GM19397 (cell line): ENCODE measurements around the gene FAM171A1.
"Not testable (repeated sequence)": the region's sequence is repeated elsewhere in the genome, so short reads cannot be mapped to it uniquely, and the experiment has no call there.

Experiments
- ATAC-seq: cut with Tn5 transposase; IDR thresholded peaks from one replicate; pipeline ENCODE4 v1.9.1; 2021; ENCODE audit warnings: mild to moderate bottlenecking, moderate library complexity; ENCODE audit not compliant: unreplicated experiment

The FAM171A1 gene

DNA sequence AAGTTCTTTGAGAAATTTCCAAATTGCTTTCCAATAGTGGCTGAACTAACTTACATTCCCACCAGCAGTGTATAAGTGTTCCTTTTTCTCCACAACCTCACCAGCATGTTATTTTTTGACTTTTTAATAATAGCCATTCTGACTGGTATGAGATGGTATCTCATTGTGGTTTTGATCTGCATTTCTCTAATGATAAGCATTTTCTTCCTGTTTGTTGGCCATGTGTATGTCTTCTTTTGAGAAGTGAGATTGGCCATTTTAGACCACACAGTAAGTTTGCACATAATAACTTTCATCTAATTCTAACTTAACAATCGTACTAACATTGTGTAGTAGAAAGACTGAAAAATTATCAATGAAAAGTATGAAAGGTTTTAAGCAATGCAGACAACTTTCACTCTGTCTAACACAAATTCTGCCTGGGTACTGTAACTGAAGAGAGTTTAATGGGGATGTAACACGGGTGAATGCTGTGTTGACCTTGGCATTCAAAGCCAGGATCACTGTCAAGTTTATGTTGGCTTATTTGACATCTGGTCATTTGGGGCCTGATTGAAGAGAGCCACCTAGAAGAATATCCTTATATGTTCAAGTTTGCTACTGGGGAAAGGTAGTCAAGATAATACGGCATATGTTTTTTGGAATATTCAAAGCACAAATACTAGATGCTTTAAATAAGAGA is 50.4 kb downstream of the FAM171A1 start:
- ATAC-seq: no peak

GRCh38 chr10:15320118-15320517 is 51.0 kb downstream of the FAM171A1 start:
- ATAC-seq: no peak

- ATAC-seq: no peak
Measured at GRCh38 chr10:15316871-15317464, 54.1 kb downstream of the FAM171A1 start.

DNA sequence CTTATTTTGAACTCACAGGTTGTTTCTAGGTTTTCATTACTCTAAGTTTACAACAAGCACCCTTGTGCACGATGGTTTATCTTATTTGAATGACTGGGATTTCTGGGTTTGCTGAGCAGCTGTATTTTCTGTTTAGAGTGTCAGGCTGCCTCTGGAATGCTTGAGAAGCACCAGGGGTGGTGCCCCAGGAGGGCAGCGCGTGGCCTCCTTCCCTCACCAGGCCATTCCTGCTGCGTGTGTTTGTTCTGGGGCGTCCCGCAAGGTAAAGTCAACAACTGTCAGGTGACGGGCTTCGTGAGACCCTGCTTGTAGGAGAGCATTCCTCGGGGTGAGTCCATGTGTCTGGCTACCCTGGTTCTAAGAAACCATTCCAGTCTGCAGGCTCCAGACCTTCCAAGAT is 54.9 kb downstream of the FAM171A1 start:
- ATAC-seq: no peak

DNA sequence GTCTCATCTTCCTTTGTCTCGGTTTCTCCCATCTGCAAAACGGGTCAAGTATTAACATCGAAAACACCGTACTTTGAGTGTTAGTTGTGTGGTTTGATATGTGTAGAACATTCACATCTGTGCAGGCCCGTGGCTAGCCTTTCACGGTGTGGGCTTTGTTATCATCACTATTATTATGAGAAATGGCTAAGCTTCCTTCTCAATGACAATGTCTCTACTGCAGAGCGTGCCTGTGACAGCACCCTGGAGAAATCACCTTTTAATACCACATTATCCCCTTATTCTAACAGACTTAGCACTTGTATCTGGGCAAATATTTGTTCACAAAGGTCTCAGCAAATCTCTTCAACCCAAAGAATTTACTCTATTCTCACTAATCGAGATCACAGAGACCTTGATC is 55.8 kb downstream of the FAM171A1 start:
- no peak for ATAC-seq

DNA sequence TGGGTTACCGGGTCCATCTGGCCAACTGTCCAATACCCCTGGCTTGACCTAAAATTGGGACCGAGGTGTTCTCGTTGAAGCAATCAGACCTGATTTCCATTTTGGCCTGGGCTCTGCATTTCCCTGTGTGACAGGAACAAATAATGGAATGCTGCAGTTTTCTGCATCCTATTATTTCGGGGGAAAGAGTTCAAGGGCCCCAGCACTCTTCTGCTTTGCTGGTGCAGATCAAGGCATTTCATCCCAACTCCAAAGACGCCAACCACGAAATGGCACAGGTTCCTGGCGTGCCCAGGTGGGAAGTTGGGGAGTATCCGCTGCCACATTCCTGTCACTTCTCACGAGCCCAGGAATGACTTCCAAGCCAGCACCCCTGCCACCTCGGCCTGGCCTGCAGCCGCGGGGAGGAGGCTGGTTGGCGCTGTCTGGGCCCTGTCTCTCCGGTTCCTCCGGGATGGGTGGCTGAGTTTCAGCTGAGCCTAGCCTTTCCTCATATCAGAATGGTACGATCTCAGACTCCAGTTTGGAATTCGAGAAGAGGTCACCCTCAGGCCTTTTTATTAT is 56.5 kb downstream of the FAM171A1 start:
- no peak for ATAC-seq

DNA sequence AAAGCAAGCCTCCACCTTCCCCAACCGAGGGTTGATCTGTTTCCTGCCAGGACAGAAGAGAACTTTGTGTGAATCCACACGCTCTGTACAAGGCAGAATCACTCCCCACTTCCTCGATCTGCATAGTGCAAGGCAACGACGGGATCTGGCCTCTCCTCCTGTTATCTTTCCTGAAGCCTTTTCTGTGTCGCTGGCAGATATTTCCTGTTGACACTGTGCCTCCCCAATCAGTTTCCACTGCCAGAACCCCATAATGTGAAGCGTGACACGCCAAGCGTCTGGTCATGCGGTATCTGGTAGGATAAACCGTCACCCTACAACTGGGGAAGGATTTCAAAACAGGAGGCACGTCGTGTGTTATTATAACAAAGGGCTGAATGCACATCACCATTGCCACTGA is 57.2 kb downstream of the FAM171A1 start:
- no peak for ATAC-seq

- ATAC-seq: no peak
Measured at GRCh38 chr10:15313047-15313446, 58.0 kb downstream of the FAM171A1 start.

DNA sequence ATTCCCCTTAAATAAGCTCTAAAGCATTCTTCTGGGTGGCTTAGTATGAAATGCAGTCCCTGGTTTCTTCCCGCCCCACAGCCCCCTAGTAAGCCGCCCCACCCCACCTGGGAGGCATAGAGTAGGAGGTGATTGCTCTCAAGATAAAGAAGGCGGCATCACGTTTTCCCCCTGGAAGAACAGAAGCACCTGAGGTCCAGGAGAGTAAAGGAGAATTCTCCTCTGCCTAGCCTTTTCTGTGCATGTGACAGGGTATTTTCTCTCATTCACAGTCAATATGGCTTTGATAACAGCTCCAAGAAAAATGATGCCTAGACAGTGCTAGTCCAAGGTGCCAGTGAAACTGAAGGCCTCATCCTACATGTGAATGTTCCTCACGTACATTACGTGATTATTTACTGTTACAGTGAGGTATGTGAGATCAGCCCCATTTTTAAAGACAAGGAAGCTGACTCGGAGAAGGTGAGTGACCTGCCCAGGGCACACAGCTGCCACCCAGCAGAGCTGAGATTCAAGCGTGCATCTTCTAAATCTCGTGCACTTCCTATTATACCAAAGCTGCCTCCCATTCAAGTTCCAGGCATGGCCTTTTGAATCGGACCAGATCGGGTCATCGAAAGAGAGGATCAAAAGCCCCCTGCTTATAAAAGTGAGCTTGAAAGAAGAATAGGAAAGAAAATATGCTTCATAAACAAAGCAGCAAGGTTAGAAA is 59.4 kb downstream of the FAM171A1 start:
- no peak for ATAC-seq

DNA sequence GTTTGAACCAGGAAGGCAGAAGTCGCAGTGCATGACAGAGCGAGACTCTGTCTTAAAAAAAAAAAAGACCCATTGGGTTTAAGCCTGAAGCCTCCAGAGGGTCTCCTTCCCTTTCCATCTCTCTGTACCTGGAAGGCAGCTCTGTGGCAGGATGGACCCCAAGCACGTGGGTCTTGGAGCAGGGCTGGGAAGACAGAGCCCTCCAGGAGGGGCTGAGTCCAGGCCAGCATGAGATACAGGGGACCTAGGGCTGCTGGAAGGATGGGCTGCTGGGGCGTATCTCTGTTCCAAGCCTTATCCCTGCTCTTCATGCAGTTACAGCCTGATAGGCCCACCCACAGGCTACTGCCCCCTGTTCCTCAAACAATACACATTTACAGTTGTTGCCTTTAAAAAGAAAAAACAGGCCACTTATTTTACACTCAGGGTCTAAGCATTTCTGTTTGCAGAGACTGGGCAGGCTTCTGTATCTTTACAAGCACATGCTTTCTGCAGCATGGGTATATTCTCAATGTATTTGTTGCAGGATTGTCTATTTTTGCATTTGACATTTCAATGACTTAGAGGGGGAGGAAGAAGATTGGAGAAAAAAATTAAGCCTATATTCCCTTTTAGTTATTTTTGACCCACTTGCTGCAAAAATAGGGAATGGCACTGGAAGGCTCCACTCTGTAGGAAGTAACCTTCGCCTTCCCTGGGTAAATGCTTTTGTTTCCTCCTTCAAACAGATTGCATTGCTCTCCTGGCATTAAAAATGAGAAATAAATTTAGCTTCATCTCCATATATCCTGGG is 60.1 kb downstream of the FAM171A1 start:
- ATAC-seq: no peak

- ATAC-seq: no peak
Measured at GRCh38 chr10:15309221-15309620, 61.9 kb downstream of the FAM171A1 start.

GRCh38 chr10:15306735-15307280 is 64.3 kb downstream of the FAM171A1 start:
- no peak for ATAC-seq

DNA sequence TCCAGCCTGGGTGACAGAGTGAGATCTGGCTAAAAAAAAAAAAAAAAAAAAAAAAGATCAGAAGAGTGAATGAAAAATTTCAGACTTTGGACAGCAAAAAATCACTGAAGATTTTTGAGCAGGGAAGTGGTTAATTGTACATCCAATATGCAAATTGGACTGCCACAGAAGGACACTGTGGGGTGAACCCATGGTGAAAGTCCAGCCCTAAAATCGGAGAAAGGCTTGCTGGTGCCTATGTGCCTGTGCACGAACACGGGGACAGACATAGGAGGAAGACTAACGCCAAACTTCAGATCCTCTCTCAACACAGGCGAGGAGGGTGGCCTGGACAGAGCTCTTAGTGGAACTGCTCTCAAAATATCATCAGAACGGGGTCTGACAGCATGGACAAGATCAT is 65.5 kb downstream of the FAM171A1 start:
- ATAC-seq: no peak

- ATAC-seq: no peak
Measured at GRCh38 chr10:15305161-15305560, 65.9 kb downstream of the FAM171A1 start.

- not testable (repeated sequence) for ATAC-seq
Measured at GRCh38 chr10:15302188-15302956, 68.7 kb downstream of the FAM171A1 start.

- ATAC-seq: no peak
Measured at GRCh38 chr10:15300697-15301096, 70.4 kb downstream of the FAM171A1 start.

GRCh38 chr10:15300145-15300544 is 70.9 kb downstream of the FAM171A1 start:
- ATAC-seq: no peak

- ATAC-seq: no peak
Measured at GRCh38 chr10:15296701-15297100, 74.4 kb downstream of the FAM171A1 start.

GRCh38 chr10:15295537-15296325 is 75.4 kb downstream of the FAM171A1 start:
- no peak for ATAC-seq
